Testis (tissue), 2 donors: ENCODE results near the gene WRNIP1.

Experiments used
- POLR2A ChIP-seq: fragments of 450-650 bp; IDR thresholded peaks from one replicate; pipeline ENCODE4 v1.6.1; 2017; ENCODE audit warnings: antibody characterized with exemption, mild to moderate bottlenecking, moderate library complexity
- TF ChIP-seq, protein P1 (sequence below), 3 experiments: fragments of 450-650 bp in 2 of 3; fragments of 200-600 bp in 1 of 3; sonication (generic) in 1 of 3; IDR thresholded peaks; one replicate each; pipeline ENCODE4 v1.5.1; 2016 to 2019; ENCODE audit warnings: antibody characterized with exemption in 3 of 3, mild to moderate bottlenecking in 2 of 3, moderate library complexity in 1 of 3

- TF ChIP-seq, protein P1, sequence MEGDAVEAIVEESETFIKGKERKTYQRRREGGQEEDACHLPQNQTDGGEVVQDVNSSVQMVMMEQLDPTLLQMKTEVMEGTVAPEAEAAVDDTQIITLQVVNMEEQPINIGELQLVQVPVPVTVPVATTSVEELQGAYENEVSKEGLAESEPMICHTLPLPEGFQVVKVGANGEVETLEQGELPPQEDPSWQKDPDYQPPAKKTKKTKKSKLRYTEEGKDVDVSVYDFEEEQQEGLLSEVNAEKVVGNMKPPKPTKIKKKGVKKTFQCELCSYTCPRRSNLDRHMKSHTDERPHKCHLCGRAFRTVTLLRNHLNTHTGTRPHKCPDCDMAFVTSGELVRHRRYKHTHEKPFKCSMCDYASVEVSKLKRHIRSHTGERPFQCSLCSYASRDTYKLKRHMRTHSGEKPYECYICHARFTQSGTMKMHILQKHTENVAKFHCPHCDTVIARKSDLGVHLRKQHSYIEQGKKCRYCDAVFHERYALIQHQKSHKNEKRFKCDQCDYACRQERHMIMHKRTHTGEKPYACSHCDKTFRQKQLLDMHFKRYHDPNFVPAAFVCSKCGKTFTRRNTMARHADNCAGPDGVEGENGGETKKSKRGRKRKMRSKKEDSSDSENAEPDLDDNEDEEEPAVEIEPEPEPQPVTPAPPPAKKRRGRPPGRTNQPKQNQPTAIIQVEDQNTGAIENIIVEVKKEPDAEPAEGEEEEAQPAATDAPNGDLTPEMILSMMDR (IDR thresholded peaks at IDR 0.05) = no peak
- no peak for TF ChIP-seq POLR2A
These were observed 9.0 kb upstream of the WRNIP1 start for GRCh38 chr6:2756241-2756640.
